Neuronal stem cell (in vitro differentiated cells): Measurements from ENCODE around the gene SCNN1A.

ENCODE experiments used
- DNase-seq: peaks from one replicate; pipeline ENCODE4 v3.0.0-alpha.2; 2013; ENCODE audit warnings: low spot score
- H2AFZ ChIP-seq: one replicate; pipeline ENCODE4 v1.6.1; 2013; ENCODE audit warnings: mild to moderate bottlenecking, low read length, inconsistent platforms
- H2AK5ac ChIP-seq: 2 replicates; pipeline ENCODE4 v1.6.1; 2013; ENCODE audit warnings: low read depth, mild to moderate bottlenecking, inconsistent platforms, low read length, moderate library complexity, mixed read lengths
- H2BK120ac ChIP-seq: 2 replicates; pipeline ENCODE4 v1.6.1; 2013; ENCODE audit warnings: low read depth, mild to moderate bottlenecking, inconsistent platforms, low read length, moderate library complexity, mixed read lengths
- H2BK12ac ChIP-seq: one replicate; pipeline ENCODE4 v1.6.1; 2013; ENCODE audit warnings: low read length, inconsistent platforms
- H2BK15ac ChIP-seq: 2 replicates; pipeline ENCODE4 v1.6.1; 2013; ENCODE audit warnings: mild to moderate bottlenecking, low read length, inconsistent platforms, mixed read lengths
- H2BK5ac ChIP-seq: one replicate; pipeline ENCODE4 v1.6.1; 2013; ENCODE audit warnings: inconsistent platforms, mild to moderate bottlenecking, low read length, moderate library complexity
- H3K14ac ChIP-seq: one replicate; pipeline ENCODE4 v1.6.1; 2013; ENCODE audit warnings: low read length, inconsistent platforms
- H3K18ac ChIP-seq: 2 replicates; pipeline ENCODE4 v1.6.1; 2013; ENCODE audit warnings: low read length, inconsistent platforms
- H3K23ac ChIP-seq: 2 replicates; pipeline ENCODE4 v1.6.1; 2013; ENCODE audit warnings: low read depth, mild to moderate bottlenecking, mixed read lengths, low read length, inconsistent platforms; ENCODE audit not compliant: poor library complexity
- H3K27ac ChIP-seq: replicated peaks from 3 replicates; pipeline ENCODE4 v1.5.1; 2013; ENCODE audit warnings: low read length, inconsistent platforms
- H3K27me3 ChIP-seq, 3 experiments: 2 replicates each; pipeline ENCODE4 v1.6.1; 2013; ENCODE audit warnings: low read length in 3 of 3, mild to moderate bottlenecking in 2 of 3, inconsistent platforms in 1 of 3, low read depth in 1 of 3, mixed read lengths in 1 of 3, moderate library complexity in 1 of 3; ENCODE audit not compliant: control insufficient read depth in 3 of 3, insufficient read depth in 3 of 3
- H3K36me3 ChIP-seq, 2 donors: replicated peaks in 1 of 2; 2 replicates each; pipeline ENCODE4 v1.6.1; 2013; ENCODE audit warnings: low read length in 2 of 2; ENCODE audit not compliant: control insufficient read depth in 2 of 2, insufficient read depth in 2 of 2
- H3K4ac ChIP-seq: 2 replicates; pipeline ENCODE4 v1.6.1; 2013; ENCODE audit warnings: inconsistent platforms, mild to moderate bottlenecking, low read length, moderate library complexity
- H3K4me1 ChIP-seq, 2 donors: 1 replicate in 1 of 2; 2 replicates in 1 of 2; pipeline ENCODE4 v1.6.1; 2013; ENCODE audit warnings: low read length in 2 of 2, low read depth in 1 of 2; ENCODE audit not compliant: control insufficient read depth in 2 of 2, insufficient read depth in 1 of 2
- H3K4me2 ChIP-seq: one replicate; pipeline ENCODE4 v1.6.1; 2013; ENCODE audit warnings: mild to moderate bottlenecking, low read length, inconsistent platforms; ENCODE audit not compliant: insufficient read depth, poor library complexity, severe bottlenecking
- H3K4me3 ChIP-seq, 2 donors: 2 replicates each; pipeline ENCODE4 v1.5.1; 2013; ENCODE audit warnings: low read length in 2 of 2, mild to moderate bottlenecking in 2 of 2, inconsistent platforms in 1 of 2, moderate library complexity in 1 of 2
- H3K79me1 ChIP-seq: one replicate; pipeline ENCODE4 v1.6.1; 2013; ENCODE audit warnings: low read depth, mild to moderate bottlenecking, inconsistent platforms, low read length, moderate library complexity
- H3K9ac ChIP-seq: one replicate; pipeline ENCODE4 v1.6.1; 2013; ENCODE audit warnings: mild to moderate bottlenecking, low read depth, low read length, inconsistent platforms; ENCODE audit not compliant: poor library complexity
- H3K9me3 ChIP-seq, 2 donors: replicated peaks in 1 of 2; 2 replicates each; pipeline versions ENCODE3 to v1.6.1; 2013; ENCODE audit warnings: low read length in 2 of 2, mild to moderate bottlenecking in 2 of 2, inconsistent platforms in 1 of 2, low read depth in 1 of 2, mixed read lengths in 1 of 2, moderate library complexity in 1 of 2; ENCODE audit not compliant: control insufficient read depth in 2 of 2, insufficient read depth in 1 of 2
- H4K8ac ChIP-seq: one replicate; pipeline ENCODE4 v1.6.1; 2013; ENCODE audit warnings: low read depth, mild to moderate bottlenecking, inconsistent platforms, low read length, moderate library complexity
- H4K91ac ChIP-seq: one replicate; pipeline ENCODE4 v1.6.1; 2013; ENCODE audit warnings: low read length, low read depth, mild to moderate bottlenecking, inconsistent platforms; ENCODE audit not compliant: poor library complexity
- WGBS, 2 donors: extraction: QIAGEN DNeasy Blood & Tissue Kit; methylation state at CpG; one replicate each; pipeline ENCODE4 v1.1.7; 2013; ENCODE audit warnings: missing lambda C conversion rate in 2 of 2, mixed read lengths in 1 of 2; ENCODE audit not compliant: insufficient read length in 2 of 2, insufficient replicate concordance in 1 of 2; ENCODE audit errors: extremely low coverage in 2 of 2; 5-methylcytosine and 5-hydroxymethylcytosine counted together

SCNN1A gene

DNA sequence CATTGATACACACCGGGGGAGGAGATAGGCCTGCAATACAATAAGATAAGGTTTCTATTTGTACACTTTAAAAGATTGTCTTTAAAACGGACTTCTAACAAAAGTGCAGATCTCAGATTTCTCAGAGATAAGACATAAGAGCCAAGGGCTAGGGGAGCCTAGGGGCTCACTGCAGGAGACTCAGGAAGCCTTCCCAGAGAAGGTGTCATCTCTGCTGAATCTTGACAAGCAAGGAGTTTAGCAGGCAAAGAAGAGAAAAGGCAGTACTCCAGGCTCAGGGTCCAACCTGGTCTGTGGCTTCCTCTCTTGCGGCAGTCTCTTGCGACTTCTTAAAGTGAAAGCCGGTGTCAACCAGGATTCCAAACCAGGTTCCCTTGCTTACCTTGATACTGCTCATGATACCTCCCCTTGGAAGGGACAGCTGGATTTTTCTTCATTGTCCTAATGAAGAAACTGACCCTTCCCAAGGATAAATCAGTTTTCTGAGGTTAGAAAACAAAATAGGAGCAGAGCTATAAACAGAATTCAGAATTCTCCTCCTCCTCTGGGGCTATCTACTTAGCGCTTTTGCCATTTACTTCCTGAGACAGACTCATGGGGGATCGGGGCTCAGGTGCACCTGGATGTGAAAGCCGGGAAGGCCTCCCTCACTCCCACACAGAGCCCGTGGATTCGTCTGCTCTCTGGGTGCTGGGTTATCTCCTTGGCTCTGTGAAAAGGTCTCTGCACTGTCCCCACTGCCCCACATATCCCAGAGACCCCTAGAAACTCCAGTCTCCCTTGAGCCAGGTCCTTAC lies 1.7 kb upstream of the SCNN1A start:
- no peak overlapping the region for H3K4ac ChIP-seq
- no peak overlapping the region for H2AK5ac ChIP-seq
- no peak overlapping the region for H3K18ac ChIP-seq
- H4K8ac ChIP-seq, result no peak overlapping the region
- H2BK5ac ChIP-seq, result no peak overlapping the region
- no peak overlapping the region for H3K14ac ChIP-seq
- H3K4me2 ChIP-seq, result no peak overlapping the region
- no peak overlapping the region for H4K91ac ChIP-seq
- H3K4me1 ChIP-seq, result peaks cover 38 to 45% of the 10 kb centered on the region in 2 donors
- no peak for DNase-seq
- no peak overlapping the region for H2BK120ac ChIP-seq
- no peak overlapping the region for H3K9ac ChIP-seq
- peaks cover 0 to 12% (median 8%) of the 10 kb centered on the region in 3 experiments for H3K27me3 ChIP-seq
- no CpG with 5 or more reads among the region's 10 CpGs for WGBS, 2 donors
- no peaks in the 10 kb centered on the region for H3K79me1 ChIP-seq
- H3K4me3 ChIP-seq, result no peak overlapping the region
- H2BK15ac ChIP-seq, result no peak overlapping the region
- H3K9me3 ChIP-seq, result no peaks in the 10 kb centered on the region
- H2BK12ac ChIP-seq, result no peak overlapping the region
- peak overlapping the region; percentile 90 for H2AFZ ChIP-seq
- no peaks in the 10 kb centered on the region for H3K36me3 ChIP-seq
- no peak overlapping the region for H3K27ac ChIP-seq
- H3K23ac ChIP-seq, result no peak overlapping the region

- Histone ChIP-seq H3K9ac (peak overlapping the region; percentile 65), H3K23ac (no peak overlapping the region), H2BK15ac (peak overlapping the region; percentile 94), H2AFZ (peak overlapping the region; percentile 90), H3K4me1 (peaks cover 38 to 45% of the 10 kb centered on the region in 2 donors), H3K14ac (no peak overlapping the region), H3K4ac (no peak overlapping the region), H2BK5ac (peak overlapping the region; percentile 15), H3K18ac (peak overlapping the region; percentile 92), H2BK12ac (peak overlapping the region; percentile 98), H4K8ac (peak overlapping the region; percentile 95), H3K4me2 (no peak overlapping the region), H3K27me3 (peaks cover 0 to 12% (median 7%) of the 10 kb centered on the region in 3 experiments), H3K27ac (no peak overlapping the region), H3K9me3 (no peaks in the 10 kb centered on the region), H2AK5ac (peak overlapping the region; percentile 54), H3K4me3 (no peak overlapping the region), H3K79me1 (no peaks in the 10 kb centered on the region), H2BK120ac (peak overlapping the region; percentile 84), H4K91ac (peak overlapping the region; percentile 11), H3K36me3 (no peaks in the 10 kb centered on the region)
- DNase-seq, result no peak
- no CpG with 5 or more reads among the region's 19 CpGs for WGBS, 2 donors
Measured at GRCh38 chr12:6376079-6376869, 911 bp upstream of the SCNN1A start.

GRCh38 chr12:6374786-6375160 lies 590 bp downstream of the SCNN1A start:
- Histone ChIP-seq H3K4me3 (no peak overlapping the region), H3K27me3 (peaks cover 0 to 12% (median 0%) of the 10 kb centered on the region in 3 experiments), H4K8ac (no peak overlapping the region), H2BK120ac (peak overlapping the region; percentile 6), H3K9ac (no peak overlapping the region), H2BK15ac (peak overlapping the region; percentile 94), H3K4ac (no peak overlapping the region), H3K9me3 (no peaks in the 10 kb centered on the region), H4K91ac (no peak overlapping the region), H3K18ac (peak overlapping the region; percentile 92), H2AK5ac (peak overlapping the region; percentile 79), H2BK5ac (peak overlapping the region; percentile 1), H2AFZ (peak overlapping the region; percentile 90), H3K4me2 (no peak overlapping the region), H3K27ac (no peak overlapping the region), H3K4me1 (peaks cover 49 to 58% of the 10 kb centered on the region in 2 donors), H3K36me3 (no peaks in the 10 kb centered on the region), H3K14ac (peak overlapping the region; percentile 10), H2BK12ac (peak overlapping the region; percentile 87), H3K79me1 (no peaks in the 10 kb centered on the region), H3K23ac (peak overlapping the region; percentile 74)
- WGBS, 2 donors, result no CpG with 5 or more reads among the region's 7 CpGs
- DNase-seq, result no peak
